Psoas muscle (tissue), 8 donors: ENCODE results near the gene COL7A1. TPM values are rescaled to one million over a fixed set of nuclear protein-coding genes. Genes with fewer than 3 reads are reported as not detected.

ENCODE experiments used
- ATAC-seq, 4 donors: fragments of 200-7000 bp; cut with Tn5 transposase; one replicate each; pipeline ENCODE4 v1.9.1; 2020; ENCODE audit warnings: moderate library complexity in 3 of 4, mild to moderate bottlenecking in 2 of 4
- DNase-seq, 2 donors: peaks; one replicate each; pipeline ENCODE4 v3.0.0-alpha.2; 2020
- H3K27ac ChIP-seq: fragments of 200-600 bp; one replicate; pipeline ENCODE4 v1.8.0; 2022
- H3K27me3 ChIP-seq, 3 donors: fragments of 200-600 bp in 1 of 3; one replicate each; pipeline versions ENCODE4 v1.6.1 to v1.8.0; 2013 to 2022; ENCODE audit warnings: low read length in 2 of 3, mild to moderate bottlenecking in 2 of 3, moderate library complexity in 1 of 3; ENCODE audit not compliant: insufficient read depth in 3 of 3
- H3K36me3 ChIP-seq, 2 donors: fragments of 200-600 bp in 1 of 2; one replicate each; pipeline versions ENCODE4 v1.6.1 to v1.8.0; 2013 to 2022; ENCODE audit warnings: low read depth in 1 of 2, mild to moderate bottlenecking in 1 of 2, moderate library complexity in 1 of 2; ENCODE audit not compliant: insufficient read depth in 1 of 2
- H3K4me1 ChIP-seq: fragments of 200-600 bp; one replicate; pipeline ENCODE4 v1.8.0; 2022
- H3K4me3 ChIP-seq: fragments of 200-600 bp; one replicate; pipeline ENCODE4 v1.8.0; 2022; ENCODE audit warnings: mild to moderate bottlenecking
- H3K9me3 ChIP-seq: fragments of 200-600 bp; one replicate; pipeline ENCODE4 v1.8.0; 2022
- WGBS, 3 donors: extraction: QIAGEN DNeasy Blood & Tissue Kit; methylation state at CpG; one replicate each; pipeline versions ENCODE4 v1.1.6 to v1.1.7; 2013; 5-methylcytosine and 5-hydroxymethylcytosine counted together
- intact Hi-C, 2 donors: fragments of 100-400 bp; cut with DNase I; formaldehyde crosslinking; loops; one replicate each; pipeline versions ENCODE4 v1.11.0 to v1.14.2; 2022
- polyA plus RNA-seq, 3 donors: library from polyadenylated mRNA; stranded (reverse); fragments of 200-250 nt; gene quantifications; one replicate each; pipeline ENCODE4 v1.2.3, GENCODE V29; 2013
- total RNA-seq, 4 donors: library from RNA; stranded (reverse); fragmentation: NEBNext Ultra II Directional in 2 of 4; extraction: Animal tissue kit (Norgen Biotek cat#: 25700) in 2 of 4; gene quantifications; one replicate each; pipeline versions ENCODE4 v1.2.1 to v1.2.4, GENCODE V29; 2021 to 2023
- TF ChIP-seq, protein P1 (sequence below): fragments of 200-600 bp; IDR thresholded peaks from one replicate; pipeline ENCODE4 v1.8.0; 2022; ENCODE audit warnings: antibody characterized with exemption
- donor health status: healthy with polysubstance abuse.
- donor health status: DM: no; HTN: no; CAD: no; lungs with moderate emphysema.
- donor health status: Bipolar disorder and iron deficiency.
- donor health status: healthy.
- donor health status: DM: yes; HTN: yes; CAD: no.
- donor health status: DM: no; HTN: no; CAD: no.
- donor health status: DM: no; HTN: no; CAD: no.
- donor health status: DM: yes; HTN: yes; CAD: no.

Gene COL7A1
- total and polyA plus RNA-seq, 7 donors = 1.6 to 22.2 (median 5.1) TPM

DNA sequence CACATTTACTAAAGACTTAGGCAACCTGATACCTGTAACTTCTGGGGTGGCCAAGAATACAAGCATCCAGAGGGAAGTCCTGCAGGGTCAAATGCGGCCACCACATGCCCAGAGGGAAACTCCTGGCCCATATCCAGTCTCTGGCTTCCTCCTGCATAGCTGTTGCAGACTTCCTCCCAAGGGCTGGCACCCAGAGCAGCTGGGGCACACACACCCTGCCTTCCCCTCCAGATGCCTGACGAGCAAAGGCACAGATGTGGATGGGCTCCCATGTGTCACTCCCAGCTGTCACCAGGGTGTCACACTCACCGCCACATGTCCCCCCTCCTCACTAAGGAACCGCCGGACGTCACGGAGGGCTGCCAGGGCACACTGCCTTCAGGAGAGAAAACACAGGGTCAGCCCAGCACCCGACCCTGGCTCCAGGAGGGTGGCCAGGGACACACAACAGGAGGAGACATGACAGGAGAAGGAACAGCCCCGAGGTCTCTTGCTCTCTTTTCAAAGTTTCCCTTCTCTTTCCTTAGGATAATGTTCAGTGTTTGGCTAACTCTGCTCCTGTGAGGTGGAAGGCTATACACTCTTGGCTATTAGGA is 51.8 kb downstream of the COL7A1 start:
- TF ChIP-seq, protein P1, sequence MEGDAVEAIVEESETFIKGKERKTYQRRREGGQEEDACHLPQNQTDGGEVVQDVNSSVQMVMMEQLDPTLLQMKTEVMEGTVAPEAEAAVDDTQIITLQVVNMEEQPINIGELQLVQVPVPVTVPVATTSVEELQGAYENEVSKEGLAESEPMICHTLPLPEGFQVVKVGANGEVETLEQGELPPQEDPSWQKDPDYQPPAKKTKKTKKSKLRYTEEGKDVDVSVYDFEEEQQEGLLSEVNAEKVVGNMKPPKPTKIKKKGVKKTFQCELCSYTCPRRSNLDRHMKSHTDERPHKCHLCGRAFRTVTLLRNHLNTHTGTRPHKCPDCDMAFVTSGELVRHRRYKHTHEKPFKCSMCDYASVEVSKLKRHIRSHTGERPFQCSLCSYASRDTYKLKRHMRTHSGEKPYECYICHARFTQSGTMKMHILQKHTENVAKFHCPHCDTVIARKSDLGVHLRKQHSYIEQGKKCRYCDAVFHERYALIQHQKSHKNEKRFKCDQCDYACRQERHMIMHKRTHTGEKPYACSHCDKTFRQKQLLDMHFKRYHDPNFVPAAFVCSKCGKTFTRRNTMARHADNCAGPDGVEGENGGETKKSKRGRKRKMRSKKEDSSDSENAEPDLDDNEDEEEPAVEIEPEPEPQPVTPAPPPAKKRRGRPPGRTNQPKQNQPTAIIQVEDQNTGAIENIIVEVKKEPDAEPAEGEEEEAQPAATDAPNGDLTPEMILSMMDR = no peak
- Histone ChIP-seq H3K9me3 (no peaks in the 10 kb centered on the region), H3K4me1 (peaks cover 17% of the 10 kb centered on the region), H3K27me3 (no peaks in the 10 kb centered on the region), H3K4me3 (no peak overlapping the region), H3K36me3 (no peaks in the 10 kb centered on the region), H3K27ac (peak overlapping the region; percentile 53)
- WGBS, 3 donors = 13 to 27% (median 13%) methylated on average over 9 of the region's 9 CpGs
- peak; percentile 90 to 94 (median 92) for ATAC-seq
- peak; percentile 51 to 77 for DNase-seq
- intact Hi-C loops = no loop called here

DNA sequence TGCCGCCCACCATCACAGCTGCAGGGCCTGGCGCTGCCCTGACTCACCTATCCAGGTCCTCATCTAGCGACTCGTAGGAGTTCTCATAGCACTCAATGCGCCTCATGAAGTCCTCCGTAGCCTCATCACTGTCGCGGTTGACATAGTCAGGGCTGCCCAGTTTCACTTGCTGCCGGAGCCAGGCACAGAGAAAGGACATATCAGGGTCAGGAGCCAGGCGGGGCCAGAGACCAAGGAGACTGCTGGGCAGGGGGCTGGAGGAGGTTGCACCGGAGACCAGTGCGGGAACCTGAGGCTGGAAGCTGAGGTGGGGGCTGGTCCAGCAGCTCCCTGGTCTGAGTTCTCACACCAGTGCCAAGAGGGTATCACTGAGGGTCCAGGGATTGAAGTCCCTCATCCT is 56.7 kb downstream of the COL7A1 start:
- Histone ChIP-seq H3K27ac (no peak overlapping the region), H3K27me3 (no peaks in the 10 kb centered on the region), H3K36me3 (peaks cover 0 to 38% of the 10 kb centered on the region in 2 donors), H3K9me3 (no peaks in the 10 kb centered on the region), H3K4me1 (peaks cover 11% of the 10 kb centered on the region), H3K4me3 (no peak overlapping the region)
- intact Hi-C loops = no loop called here
- no peak for ATAC-seq
- DNase-seq = no peak
- TF ChIP-seq, protein P1 = no peak
- WGBS, 3 donors = 94 to 95% (median 94%) methylated on average over 12 of the region's 12 CpGs

DNA sequence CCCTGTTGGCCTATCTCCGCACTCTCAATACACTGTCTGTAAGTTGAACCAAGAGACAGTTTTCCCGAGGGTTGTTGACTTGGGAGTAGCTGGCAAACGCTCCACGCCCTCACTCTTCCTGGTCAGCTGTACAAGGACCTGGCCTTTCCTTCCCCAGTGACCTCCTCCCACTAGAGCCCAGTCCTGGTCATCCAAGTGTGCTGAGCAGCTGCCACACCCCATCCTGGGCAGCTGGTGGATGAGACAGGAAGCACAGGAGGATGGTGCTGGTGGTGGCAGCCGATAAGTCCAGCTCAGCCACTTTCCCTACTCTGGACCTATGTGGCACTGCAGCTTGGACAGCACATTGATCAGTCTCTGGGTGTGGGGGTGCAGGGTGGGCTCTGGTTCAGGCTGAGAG is 58.3 kb downstream of the COL7A1 start:
- ATAC-seq (no peak), DNase-seq (no peak)
- H3K4me1 ChIP-seq = no peaks in the 10 kb centered on the region
- no peak overlapping the region for H3K27ac ChIP-seq
- H3K27me3 ChIP-seq = no peaks in the 10 kb centered on the region
- H3K36me3 ChIP-seq = peaks cover 0 to 47% of the 10 kb centered on the region in 2 donors
- H3K4me3 ChIP-seq = no peak overlapping the region
- no peaks in the 10 kb centered on the region for H3K9me3 ChIP-seq
- WGBS, 3 donors = 77 to 87% (median 84%) methylated on average over 5 of the region's 5 CpGs
- TF ChIP-seq, protein P1 = no peak
- intact Hi-C loops = no loop called here

DNA sequence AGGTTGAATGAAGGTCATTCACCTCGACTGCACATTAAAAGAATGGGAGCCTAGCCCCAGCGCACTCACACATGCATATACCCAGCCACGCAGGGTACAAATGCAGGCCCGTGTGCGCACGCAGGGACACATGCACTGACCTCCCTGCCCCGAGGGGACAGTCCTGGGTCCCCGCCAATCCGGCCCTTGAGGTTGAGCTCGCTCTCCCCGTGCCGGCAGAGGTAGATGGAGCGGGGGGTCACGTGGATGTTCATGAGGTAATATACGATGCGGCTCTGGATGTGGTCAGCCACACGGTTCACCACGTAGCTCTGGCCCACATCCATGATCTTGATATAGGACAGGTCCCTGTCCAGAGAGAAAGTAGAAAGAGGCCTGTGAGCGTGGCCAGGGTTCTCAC is 59.0 kb downstream of the COL7A1 start:
- Histone ChIP-seq H3K4me3 (no peak overlapping the region), H3K4me1 (no peaks in the 10 kb centered on the region), H3K27me3 (no peaks in the 10 kb centered on the region), H3K36me3 (peaks cover 0 to 50% of the 10 kb centered on the region in 2 donors), H3K9me3 (no peaks in the 10 kb centered on the region), H3K27ac (no peak overlapping the region)
- intact Hi-C loops = no loop called here
- ATAC-seq (no peak), DNase-seq (no peak)
- 92 to 95% (median 93%) methylated on average over 19 of the region's 19 CpGs for WGBS, 3 donors
- TF ChIP-seq, protein P1 = no peak

DNA sequence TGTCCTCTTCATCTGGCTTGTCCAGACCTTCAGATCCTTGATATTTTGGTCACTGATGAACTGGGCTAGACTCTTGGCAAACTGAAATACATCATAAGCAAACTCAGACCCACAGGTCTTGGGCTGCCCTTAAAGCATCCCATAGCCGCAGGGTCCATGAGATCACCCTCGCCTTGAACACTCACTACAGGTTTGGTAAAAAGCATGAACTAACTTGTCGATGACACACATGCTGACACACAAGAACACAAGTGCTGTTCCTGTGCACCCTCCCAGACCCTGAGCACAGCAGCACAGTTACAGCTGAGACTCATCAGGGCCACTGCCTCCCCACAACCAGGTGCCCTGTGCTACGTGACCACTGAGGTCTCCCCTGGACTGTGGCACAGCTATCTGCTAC is 59.6 kb downstream of the COL7A1 start:
- intact Hi-C loops = no loop called here
- Histone ChIP-seq H3K27ac (no peak overlapping the region), H3K36me3 (peaks cover 0 to 50% of the 10 kb centered on the region in 2 donors), H3K9me3 (no peaks in the 10 kb centered on the region), H3K4me1 (no peaks in the 10 kb centered on the region), H3K4me3 (no peak overlapping the region), H3K27me3 (no peaks in the 10 kb centered on the region)
- ATAC-seq (no peak), DNase-seq (no peak)
- TF ChIP-seq, protein P1 = no peak
- WGBS, 3 donors = 94 to 98% (median 96%) methylated on average over 4 of the region's 4 CpGs
